Activated CD4-positive, alpha-beta T cell treated with anti-CD3 and anti-CD28 coated beads for 4 hours (primary cell): ENCODE data around the gene DHRS7C.
"Not testable (repeated sequence)": the region's sequence is repeated elsewhere in the genome, so short reads cannot be mapped to it uniquely, and the experiment has no call there.

Experiments
- DNase-seq, 2 donors: peaks; one replicate each; pipeline ENCODE4 v3.0.0-alpha.2; 2020

The DHRS7C gene

DNA sequence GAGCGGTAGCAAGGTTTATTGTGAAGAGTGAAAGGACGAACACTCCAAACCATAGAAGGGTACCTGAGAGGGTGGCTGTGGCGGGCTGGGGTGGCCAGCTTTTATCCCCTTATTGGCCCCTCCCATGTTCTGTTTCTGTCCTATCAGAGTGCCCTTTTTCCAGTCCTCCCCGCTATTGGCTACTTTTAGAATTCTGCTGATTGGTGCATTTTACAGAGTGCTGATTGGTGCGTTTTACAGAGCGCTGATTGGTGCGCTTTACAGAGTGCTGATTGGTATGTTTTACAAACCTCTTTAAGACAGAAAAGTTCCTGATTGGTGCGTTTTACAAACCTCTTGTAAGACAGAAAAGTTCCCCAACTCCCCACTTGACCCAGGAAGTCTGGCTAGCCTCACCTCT lies 18.0 kb upstream of the DHRS7C start:
- DNase-seq = no peak

DNA sequence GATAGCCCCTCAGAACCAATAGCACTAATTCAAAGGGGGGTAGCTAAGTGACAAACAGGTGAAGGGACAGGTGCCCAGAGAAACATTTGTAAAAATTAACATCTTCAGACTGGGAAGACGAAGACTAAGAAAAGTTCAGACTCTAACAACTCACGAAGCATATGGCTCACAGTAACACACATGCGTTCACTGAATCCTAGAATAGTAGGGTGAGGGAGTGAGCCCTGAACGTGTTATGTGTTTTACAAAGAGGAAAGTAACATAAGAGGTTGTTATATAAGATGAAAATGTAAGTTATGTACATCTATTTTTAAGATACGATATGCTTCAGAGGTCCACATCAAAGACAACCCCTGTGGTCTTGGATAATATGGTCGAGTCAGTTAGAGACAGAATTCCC lies 15.3 kb upstream of the DHRS7C start:
- no peak for DNase-seq

DNA sequence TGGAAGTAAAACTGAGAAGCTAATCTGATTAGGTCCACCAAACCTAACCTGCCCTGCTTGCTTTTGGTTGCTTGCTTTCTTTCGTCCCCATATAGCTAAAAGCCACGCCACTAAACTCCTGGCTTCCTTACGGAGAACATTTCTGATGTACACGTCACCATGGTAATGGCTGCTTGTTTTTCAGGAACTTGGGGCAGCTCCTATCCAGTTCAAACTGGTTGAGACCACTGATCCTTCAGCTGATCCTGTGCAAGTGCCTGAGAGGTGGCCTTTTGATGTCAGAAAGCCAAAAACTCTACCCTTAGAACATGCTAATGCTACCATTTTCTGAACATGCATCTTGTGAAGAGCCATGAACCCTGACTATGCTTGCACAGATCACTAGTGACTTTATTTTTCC lies 14.4 kb upstream of the DHRS7C start:
- DNase-seq = no peak

DNA sequence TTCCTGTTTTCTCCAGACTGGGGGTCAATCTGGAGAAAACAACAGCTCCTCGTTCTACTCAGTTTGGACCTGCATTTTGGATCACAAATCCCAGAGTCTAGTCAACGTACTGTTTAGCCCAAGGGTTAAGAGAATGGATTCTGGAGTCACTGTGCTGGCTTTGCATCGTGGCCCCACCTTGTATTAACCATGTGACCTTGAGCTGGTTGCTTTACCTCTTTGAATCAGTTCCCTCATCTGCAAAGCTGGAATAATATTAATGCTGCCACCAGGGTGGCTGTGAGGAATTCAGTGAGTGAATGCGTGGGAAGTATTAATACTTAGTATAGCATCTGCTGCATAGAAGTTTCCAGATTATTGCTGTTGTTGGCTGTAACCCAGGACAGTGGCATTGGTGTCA lies 11.3 kb upstream of the DHRS7C start:
- no peak for DNase-seq

DNA sequence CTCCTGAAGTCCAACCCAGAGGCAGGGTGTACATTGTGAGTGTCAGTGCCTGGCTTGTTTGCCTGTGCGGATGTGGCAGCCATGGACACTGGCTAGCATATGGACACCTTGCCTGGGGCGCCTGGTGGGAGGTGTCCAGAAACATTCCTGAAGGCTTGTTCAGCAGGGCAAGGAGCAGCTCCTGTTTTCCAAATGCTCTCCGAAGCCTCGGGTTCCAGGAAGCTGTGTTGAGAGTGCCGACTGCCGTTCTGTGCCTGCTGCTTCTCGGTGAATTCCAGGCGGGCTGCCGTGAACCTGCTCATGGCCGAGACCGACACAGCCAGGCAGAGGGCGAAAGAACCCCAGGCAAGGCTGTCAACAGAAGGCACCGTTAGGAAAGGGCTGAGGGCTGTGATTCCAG lies 10.9 kb upstream of the DHRS7C start:
- no peak for DNase-seq

DNA sequence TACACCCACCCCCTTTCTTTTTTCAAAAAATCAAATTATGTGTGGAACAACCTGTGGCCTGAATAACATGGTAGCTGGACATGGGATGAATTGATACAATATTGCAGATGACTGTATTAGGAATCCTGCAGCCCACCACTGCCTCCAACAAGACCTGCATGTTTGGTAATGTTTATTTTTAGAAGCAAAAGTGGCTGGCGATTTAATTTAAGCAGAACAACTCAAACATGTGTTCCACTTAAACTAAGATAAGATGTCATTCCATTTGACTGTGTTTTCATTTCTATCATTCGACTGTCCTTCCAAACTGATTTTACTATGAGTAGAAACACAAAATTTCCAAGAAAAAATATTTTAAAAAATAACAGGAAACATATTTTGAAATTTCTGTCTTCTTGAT lies 10.1 kb upstream of the DHRS7C start:
- no peak for DNase-seq

DNA sequence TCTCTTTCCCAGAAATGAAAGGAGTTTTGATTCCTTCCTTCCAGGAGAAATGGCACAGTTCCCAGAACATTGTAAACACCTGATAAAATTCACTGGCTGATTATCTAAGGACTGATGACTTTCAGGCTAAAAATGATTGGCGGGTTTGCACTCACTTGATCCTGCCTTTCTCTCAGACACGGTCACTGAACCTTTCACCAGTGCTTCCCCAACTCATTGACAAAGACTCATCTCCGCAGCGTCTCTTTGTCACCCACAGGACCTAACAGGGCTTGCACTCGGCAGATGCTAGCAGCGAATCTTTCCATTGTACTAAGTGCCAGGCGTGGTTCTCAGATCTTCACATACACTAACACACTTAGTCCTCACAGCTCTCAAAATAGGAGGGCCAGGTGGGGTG lies 7.3 kb upstream of the DHRS7C start:
- no peak for DNase-seq

DNA sequence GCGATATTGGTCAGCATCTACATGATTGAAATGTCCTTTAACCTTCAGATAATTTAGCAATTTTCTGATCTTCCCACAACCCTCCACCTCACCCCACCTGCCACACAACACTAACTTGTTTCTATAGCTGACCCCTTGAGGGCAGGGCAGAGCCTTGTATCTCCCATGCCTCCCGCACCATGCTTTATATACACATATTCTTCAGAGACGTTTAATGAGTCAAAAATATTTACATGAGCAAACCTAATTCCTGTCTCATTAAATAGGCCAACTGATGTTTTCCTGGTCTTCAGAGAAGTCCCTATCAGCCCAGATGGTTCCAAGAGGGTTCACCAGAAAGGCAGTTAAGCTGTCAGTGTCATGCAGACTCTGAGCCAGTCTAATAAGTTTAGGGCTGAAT lies 6.6 kb upstream of the DHRS7C start:
- no peak for DNase-seq

DNA sequence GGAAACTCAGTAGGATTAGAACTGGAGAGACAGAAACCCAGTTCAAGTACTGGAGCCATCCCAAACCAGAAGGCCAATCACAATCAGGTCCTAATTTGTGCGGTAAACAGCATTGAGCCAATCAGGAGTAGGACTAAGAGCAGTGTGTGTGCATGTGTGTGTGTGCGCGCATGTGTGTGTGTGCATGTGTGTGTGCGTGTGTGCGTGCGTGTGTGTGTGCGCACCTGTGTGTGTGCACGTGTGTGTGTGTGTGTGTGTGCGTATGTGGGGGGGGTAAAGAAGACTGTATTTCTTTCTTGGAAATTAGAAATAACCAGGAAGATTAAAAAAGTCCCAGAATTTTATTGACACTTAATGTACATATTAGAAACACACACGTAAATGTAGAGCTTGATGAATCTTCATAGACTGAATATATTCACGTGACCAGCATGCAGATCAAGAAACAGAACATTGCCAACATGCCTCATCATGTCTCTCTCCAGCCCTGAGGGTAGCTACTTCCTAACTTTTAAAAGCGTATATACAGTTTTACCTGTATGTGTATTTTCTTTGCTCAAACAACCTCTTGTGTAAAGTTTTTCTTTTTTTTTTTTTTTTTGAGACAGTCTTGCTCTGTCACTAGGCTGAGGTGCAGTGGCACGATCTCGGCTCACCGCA lies 919 bp upstream of the DHRS7C start:
- no peak for DNase-seq

DNA sequence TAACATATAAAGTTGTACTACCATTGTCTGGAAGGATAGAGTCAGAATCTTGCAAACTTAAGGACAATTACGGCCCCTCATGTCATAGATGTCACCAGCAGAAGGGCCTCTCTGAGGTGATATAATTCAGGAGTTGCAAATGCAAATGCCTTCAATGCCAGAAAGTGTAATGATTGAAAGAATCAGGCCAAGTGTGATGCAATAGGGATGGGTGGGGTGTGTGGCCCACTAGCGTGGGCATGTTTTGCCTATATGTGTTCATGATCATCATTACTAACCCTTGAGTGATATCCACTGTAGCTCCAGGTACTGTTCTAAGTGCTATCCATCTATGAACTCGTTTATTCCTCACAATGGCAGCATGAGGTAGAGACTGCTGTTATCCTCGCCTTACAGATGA lies 1.1 kb downstream of the DHRS7C start:
- no peak for DNase-seq

DNA sequence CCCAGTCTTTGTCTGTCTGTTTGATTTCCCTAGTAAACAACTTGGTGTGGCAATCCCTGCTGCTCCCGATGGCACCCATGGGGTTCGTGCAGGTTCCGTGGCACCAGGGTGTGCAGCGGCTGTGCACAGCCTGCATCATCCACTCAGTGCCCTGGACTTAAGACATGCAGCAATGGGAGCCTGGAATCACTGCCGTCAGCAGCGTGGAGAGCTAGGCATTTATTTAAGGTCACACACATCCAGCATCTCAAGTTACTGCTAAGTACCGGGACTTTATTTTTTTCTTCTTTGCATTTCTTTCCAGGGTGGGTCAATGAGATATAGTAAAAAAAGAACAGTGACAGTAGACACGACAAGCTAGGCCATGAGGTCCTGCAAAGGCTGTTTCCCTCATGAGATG lies 2.8 kb downstream of the DHRS7C start:
- no peak for DNase-seq

DNA sequence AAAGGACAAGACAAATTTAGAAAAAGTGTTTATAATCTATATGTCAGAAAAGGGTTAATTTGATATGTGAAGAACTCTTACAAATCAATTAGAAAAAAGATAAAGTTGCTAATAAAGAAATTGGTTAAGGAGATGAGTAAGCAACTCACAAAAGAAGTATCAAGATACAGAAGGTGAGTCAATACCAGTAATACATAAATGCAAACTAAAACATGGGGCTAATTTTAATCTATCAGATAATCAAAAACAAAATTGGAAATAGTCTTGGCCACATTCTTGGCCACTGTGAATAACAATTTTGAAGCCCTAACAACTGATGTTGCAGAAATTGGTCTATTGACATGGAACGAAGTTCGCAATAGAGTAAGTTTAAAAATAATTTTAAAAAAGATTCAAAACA lies 6.8 kb downstream of the DHRS7C start:
- DNase-seq = no peak

DNA sequence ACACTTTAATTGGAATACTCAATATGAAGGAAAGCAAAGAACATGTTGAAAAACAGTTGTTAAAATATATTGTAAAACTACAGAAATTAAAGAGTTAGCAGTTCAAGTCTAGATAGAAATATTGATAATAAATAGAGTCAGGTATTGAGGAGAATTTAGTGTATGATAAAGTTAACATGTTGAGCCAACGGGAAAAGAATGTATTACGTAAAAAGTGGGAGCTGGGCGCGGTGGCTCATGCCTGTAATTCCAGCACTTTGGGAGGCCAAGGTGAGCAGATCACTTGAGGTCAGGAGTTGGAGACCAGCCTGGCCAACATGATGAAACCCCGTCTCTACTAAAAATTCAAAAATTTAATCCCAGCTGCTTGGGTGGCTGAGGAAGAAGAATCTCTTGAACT lies 7.9 kb downstream of the DHRS7C start:
- DNase-seq = not testable (repeated sequence)

DNA sequence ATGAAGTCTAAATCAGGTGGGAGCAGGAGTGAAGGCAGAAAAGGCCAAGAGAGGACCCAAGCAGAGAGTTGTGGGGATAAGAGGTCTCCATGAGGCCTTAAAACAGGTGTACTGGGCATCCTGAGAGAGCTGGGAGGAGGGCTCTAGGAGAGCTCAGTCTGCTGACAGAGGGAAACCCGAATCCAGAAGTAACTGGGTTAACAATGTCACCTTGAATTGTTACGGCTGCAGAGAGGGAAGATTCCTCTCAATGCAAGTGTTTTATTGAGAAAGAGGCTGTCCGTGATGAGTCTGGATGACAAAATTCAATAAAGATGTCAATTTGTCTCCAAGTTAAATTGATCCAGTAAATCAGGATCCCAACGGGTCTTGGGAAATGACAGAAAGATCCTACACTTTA lies 8.3 kb downstream of the DHRS7C start:
- no peak for DNase-seq

DNA sequence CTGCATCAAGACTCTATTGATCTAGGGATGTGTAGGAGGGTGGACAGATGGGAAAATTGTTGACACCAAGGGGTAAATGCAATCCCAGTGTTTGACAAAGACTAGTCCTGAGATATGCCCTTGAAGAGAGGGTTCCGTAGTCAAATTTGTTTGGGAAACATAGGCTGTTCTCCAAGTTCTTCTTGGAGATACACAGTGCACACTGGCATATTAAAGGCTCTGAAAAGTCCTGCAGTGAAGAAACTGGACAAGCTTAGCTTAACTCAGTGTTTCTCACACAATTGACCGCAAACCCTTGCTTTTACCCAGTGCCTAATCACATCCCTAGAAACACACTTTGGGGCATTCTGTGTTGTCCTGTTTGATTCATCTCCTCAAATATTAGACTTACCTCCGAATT lies 10.8 kb downstream of the DHRS7C start:
- DNase-seq = no peak

DNA sequence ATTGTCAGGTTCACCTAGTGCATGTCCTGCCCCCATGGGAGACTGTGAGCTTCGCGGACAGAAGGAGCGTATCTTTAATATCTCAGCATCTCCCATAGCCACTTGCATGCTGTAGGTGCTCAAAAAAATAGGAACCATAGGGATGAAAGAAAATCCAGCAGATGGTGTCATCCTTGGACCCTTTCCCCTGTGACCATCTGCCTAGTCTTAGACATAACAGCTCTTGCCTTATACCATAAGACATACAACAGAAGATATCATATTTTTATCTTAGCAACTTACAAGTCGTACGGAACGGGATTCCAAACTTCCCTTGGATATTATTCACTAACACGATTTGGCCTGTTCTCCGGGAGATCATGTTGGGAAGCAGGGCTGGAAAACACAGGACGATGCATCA lies 14.5 kb downstream of the DHRS7C start:
- DNase-seq = no peak

DNA sequence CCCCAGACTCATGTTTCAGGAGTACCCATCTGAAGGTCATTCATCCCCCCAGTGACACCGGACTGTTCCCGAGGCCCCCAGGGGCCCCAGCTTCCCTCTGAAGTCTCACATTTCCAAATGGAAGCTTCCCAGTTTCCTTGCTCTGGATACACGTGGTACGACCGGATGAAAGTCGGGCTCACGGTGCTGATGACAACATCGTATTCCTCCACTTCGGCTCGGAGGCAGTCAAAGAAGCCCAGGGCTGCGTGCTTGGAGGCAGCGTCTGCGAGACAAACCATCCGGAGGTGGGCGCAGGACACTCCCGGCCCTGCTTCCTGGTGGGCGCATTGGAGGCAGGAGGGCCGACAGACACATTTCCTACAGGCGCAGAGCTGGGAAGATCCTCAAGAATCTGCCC lies 18.7 kb downstream of the DHRS7C start:
- DNase-seq = no peak

DNA sequence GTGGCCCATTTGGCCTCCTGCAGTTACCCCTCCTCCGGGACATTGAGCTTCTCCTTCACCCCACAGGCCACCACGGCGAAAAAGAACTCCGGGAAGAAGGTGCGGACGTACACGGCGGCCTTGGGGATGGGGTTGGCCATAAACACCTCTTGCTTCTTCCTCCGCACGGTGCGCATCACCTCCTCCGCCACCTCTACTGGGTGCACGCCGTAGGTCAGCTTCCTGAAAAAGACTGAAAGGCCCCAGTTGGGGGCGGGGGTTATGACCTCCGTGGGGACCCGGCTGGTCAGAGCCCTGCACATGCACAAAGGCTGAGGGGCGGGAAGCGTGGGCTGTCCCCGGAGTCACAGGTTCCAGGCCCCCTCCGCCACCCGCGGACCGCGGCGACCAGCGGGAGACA lies 19.9 kb downstream of the DHRS7C start:
- DNase-seq = no peak

DNA sequence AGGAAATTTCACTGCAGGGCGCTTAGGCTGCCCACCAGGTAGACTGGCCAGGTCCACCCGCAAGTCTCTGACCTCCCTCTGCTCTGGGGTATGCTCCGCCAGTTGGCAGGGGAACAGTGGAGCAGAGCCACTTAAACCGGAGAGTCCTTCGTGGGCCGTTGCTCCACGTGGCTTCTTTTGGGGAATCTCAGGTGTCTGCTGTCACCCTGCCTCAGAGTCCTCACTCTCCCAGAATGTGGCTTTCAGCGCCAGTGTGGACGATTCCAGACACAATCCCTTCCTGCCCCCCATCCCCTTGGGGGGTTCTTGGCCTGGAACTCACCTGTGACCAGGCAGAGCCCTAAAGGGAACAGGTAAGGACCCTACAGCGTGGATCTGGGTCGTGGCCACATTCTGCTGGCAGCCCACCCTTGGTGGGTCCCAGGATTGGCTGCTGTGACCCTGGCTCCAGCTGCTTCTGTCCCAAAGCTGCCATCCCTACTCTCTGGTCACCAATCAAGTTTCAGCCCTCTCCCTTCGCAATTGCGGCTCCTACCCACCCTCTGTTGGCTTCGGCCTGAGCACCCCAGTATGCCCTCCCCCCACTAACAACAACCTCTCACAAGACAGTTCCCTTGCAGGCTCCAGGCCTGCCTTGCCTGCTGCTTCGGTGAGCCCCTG lies 22.2 kb downstream of the DHRS7C start:
- no peak for DNase-seq

DNA sequence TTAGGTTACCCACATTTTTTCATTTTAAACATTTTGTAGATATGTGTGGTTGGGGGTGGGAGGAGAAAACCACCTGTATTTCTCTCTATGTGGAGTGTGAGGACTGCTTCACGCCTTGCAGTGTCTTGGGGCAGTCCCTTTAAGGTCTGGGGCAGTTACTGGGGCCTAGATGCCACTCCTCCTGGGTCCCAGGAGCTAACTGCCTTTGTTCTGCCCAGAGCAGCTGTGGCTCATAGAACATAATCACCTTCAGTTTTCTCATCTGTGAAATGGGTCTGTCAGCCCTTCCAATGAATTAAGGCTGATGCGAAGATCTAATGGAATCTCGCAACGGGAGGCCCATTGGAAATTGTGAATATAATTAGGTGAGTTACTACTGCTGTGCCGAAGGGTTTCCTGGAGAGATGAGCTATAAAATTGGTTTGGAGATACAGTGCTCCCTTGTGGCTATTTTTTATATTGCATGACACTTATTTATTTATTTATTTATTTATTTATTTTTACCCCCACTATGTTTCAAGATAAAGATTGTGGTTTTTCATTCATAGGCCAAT lies 22.9 kb downstream of the DHRS7C start:
- no peak for DNase-seq

DNA sequence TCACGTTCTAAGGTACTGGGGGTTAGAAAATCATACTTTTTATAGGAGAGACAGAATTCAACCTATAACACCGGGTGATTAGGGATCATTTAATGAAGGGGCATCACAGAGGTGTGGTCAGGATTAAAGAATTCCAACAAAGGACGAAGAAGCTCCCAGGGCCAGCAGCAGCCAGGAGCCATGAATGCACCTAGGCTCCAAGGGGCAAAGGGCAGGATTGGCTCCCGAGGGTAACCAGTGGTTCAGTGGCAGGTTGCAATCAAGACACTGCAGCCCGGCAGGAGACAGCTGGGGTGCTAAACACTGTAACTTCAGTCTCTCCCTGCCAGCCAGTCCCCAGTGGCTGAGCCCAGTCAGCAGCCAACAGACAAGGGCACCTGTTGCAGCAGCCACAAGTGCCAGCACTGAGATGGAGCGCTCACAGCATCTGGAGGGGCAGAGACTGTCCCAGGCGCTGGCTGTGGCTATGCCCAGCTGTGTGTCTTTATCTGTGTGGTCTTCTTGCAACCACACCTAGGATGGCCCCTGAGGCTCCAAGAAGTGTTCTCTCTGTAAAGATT lies 23.9 kb downstream of the DHRS7C start:
- no peak for DNase-seq

DNA sequence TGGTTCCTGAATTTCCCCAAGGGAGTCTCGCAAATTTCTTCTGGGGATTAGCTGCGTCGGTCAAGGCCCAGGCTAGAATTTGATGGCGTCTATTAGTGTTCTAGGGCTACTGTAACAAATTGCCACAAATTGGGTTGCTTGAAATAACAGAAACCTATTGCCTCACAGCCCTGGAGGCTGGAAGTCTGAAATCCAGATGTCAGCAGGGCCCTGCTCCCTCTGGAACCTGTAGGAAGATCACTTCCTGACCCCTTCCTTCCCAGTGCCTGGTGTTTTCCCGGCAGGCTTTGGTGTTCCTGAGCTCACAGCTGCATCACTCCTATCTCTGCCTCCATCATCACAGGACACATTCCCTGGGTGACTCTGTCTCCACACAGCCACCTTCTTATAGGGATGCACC lies 24.4 kb downstream of the DHRS7C start:
- DNase-seq = no peak

DNA sequence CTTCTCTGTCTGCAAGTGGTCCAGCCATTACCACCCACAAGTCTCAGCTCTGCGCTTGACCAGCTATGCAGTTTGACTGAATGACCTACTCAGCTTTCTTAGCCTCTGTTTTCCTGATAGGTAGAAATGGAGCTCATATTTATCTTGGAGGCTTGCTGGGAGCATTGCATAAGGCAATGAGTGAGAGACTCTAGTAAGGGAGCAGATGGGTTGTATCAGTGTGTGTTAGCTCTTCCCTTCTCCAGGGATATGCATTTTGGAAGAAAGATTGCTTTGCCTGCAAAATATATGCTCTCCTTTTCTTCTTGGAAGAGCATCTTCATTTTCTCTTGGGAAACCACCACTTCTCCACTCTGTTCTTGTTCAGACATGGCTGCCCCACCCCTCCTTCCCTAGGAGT lies 26.1 kb downstream of the DHRS7C start:
- DNase-seq = no peak

DNA sequence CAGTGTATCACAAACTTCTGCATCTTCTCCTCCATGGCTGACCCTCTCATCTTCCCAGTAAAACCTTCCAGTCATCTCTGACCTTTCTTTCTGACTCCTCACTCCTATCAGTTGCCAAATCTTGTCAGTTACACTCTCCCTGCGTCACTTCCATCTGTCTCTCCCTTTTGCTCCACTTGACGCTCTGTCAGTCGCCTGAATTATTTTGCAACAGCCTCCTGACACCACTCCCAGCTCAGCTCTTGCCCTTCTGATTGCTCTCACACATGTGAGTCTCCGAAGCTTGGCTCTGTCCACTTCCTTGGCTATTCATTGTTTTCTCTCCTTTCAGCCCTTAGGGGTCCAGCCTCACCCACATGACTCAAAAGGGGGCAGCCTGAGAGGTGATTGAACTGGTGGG lies 27.7 kb downstream of the DHRS7C start:
- DNase-seq = no peak

DNA sequence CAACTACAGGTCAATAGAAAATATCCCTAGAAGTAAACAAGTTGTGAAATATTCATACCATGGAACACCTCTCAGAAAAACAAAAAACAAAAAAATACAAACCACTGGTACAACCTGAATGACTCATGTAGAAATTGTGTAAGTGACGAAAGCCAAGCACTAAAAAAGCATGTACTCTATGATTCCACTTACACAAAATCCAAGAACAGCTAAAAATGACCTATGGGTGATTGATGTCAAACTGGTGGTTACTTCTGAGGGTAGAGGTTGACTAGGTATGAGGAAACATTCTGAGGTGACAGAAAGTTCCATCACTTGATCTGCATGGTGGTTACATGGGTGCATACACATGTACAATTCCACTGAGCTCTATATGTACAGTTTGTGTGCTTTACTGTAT lies 31.1 kb downstream of the DHRS7C start:
- no peak for DNase-seq
